Liver (tissue), 9 donors: ENCODE results near the gene NFIL3. TPM values are rescaled to one million over a fixed set of nuclear protein-coding genes. Genes with fewer than 3 reads are reported as not detected.

Experiments used
- DNase-seq: peaks from one replicate; pipeline ENCODE4 v3.0.0-alpha.2; 2017; ENCODE audit warnings: low spot score
- H3K27ac ChIP-seq, 2 donors: one replicate each; pipeline ENCODE4 v1.7.0; 2013; ENCODE audit warnings: inconsistent platforms in 2 of 2, low read length in 2 of 2, control low read depth in 1 of 2, low read depth in 1 of 2, mild to moderate bottlenecking in 1 of 2
- H3K27me3 ChIP-seq, 4 donors: one replicate each; pipeline versions ENCODE4 v1.6.1 to v1.7.0; 2013; ENCODE audit warnings: low read length in 3 of 4, inconsistent platforms in 1 of 4, mild to moderate bottlenecking in 1 of 4, moderate library complexity in 1 of 4; ENCODE audit not compliant: control insufficient read depth in 4 of 4, insufficient read depth in 4 of 4
- H3K36me3 ChIP-seq, 4 donors: one replicate each; pipeline versions ENCODE4 v1.6.1 to v1.7.0; 2013; ENCODE audit warnings: low read length in 3 of 4, mild to moderate bottlenecking in 3 of 4, low read depth in 1 of 4, moderate library complexity in 1 of 4; ENCODE audit not compliant: control insufficient read depth in 4 of 4, insufficient read depth in 3 of 4
- H3K4me1 ChIP-seq, 4 donors: one replicate each; pipeline versions ENCODE4 v1.6.1 to v1.7.0; 2013; ENCODE audit warnings: low read length in 3 of 4, mild to moderate bottlenecking in 3 of 4, moderate library complexity in 1 of 4; ENCODE audit not compliant: control insufficient read depth in 4 of 4, insufficient read depth in 4 of 4
- H3K4me3 ChIP-seq, 3 donors: one replicate each; pipeline versions ENCODE4 v1.6.1 to v1.7.0; 2013; ENCODE audit warnings: low read length in 3 of 3, control low read depth in 1 of 3, low read depth in 1 of 3, mild to moderate bottlenecking in 1 of 3
- H3K9ac ChIP-seq, 2 donors: one replicate each; pipeline ENCODE4 v1.7.0; 2013; ENCODE audit warnings: low read length in 2 of 2, mild to moderate bottlenecking in 2 of 2, moderate library complexity in 2 of 2, control low read depth in 1 of 2, low read depth in 1 of 2
- H3K9me3 ChIP-seq, 4 donors: one replicate each; pipeline versions ENCODE4 v1.6.1 to v1.7.0; 2013; ENCODE audit warnings: low read length in 3 of 4; ENCODE audit not compliant: control insufficient read depth in 4 of 4
- ATF3 ChIP-seq: IDR thresholded peaks from 2 replicates; pipeline ENCODE4 v1.6.1; 2016; ENCODE audit warnings: antibody characterized with exemption
- EGR1 ChIP-seq, 2 donors: IDR thresholded peaks; 2 replicates each; pipeline ENCODE4 v1.6.1; 2016 to 2018; ENCODE audit warnings: antibody characterized with exemption in 2 of 2, low read depth in 2 of 2
- HNF4A ChIP-seq, 2 donors: conservative IDR thresholded peaks; 2 replicates each; pipeline ENCODE4 v1.6.1; 2016; ENCODE audit warnings: antibody characterized with exemption in 2 of 2, mild to moderate bottlenecking in 2 of 2
- MAX ChIP-seq: IDR thresholded peaks from 2 replicates; pipeline ENCODE4 v1.6.1; 2016; ENCODE audit warnings: antibody characterized with exemption
- NR2F2 ChIP-seq: IDR thresholded peaks from 2 replicates; pipeline ENCODE4 v1.6.1; 2016; ENCODE audit warnings: antibody characterized with exemption
- REST ChIP-seq: IDR thresholded peaks from 2 replicates; pipeline ENCODE4 v1.6.1; 2016; ENCODE audit warnings: antibody characterized with exemption, mild to moderate bottlenecking
- YY1 ChIP-seq: IDR thresholded peaks from 2 replicates; pipeline ENCODE4 v1.6.1; 2016; ENCODE audit warnings: antibody characterized with exemption, mild to moderate bottlenecking
- WGBS: extraction: QIAGEN DNeasy Blood & Tissue Kit; methylation state at CpG from one replicate; pipeline ENCODE4 v1.1.7; 2013; 5-methylcytosine and 5-hydroxymethylcytosine counted together
- polyA plus RNA-seq, 2 donors: library from polyadenylated mRNA; stranded (reverse) in 1 of 2; unstranded in 1 of 2; fragments of 200-250 nt in 1 of 2; fragments of >200 nt in 1 of 2; fragmentation: Nextera tagmentation in 1 of 2; extraction: Ambion mirVana in 1 of 2; gene quantifications; one replicate each; pipeline versions ENCODE4 v1.2.1 to v1.2.3, GENCODE V29; 2013 to 2015
- total RNA-seq, 2 donors: library from RNA; depleted of rRNA; stranded (reverse); fragments of >200 nt; gene quantifications; one replicate each; pipeline ENCODE4 v1.2.3, GENCODE V29; 2014
- donor health status: healthy.
- donor health status: healthy.
- donor health status: healthy.
- donor health status: healthy.
- donor health status: healthy.

Gene NFIL3
- total and polyA plus RNA-seq, 4 donors = 6.6 to 20.2 (median 8.5) TPM

GRCh38 chr9:91395106-91395552 lies 28.5 kb downstream of the NFIL3 start (continued):
- TF ChIP-seq MAX (peak; percentile 91), REST (peak; percentile 46), NR2F2 (peak; percentile 51)

GRCh38 chr9:91393826-91394225 lies 29.8 kb downstream of the NFIL3 start:
- Histone ChIP-seq H3K9ac (no peak overlapping the region), H3K4me1 (peaks cover 2 to 12% (median 5%) of the 10 kb centered on the region in 4 donors), H3K9me3 (no peaks in the 10 kb centered on the region), H3K36me3 (no peaks in the 10 kb centered on the region), H3K27me3 (no peaks in the 10 kb centered on the region), H3K4me3 (no peak overlapping the region), H3K27ac (no peak overlapping the region)
- no peak for DNase-seq
- no peak for TF ChIP-seq REST
- TF ChIP-seq YY1 = no peak
- no peak for TF ChIP-seq MAX
- no peak for TF ChIP-seq ATF3
- WGBS = 99% methylated on average over 5 of the region's 5 CpGs

GRCh38 chr9:91392435-91392834 lies 31.2 kb downstream of the NFIL3 start:
- WGBS = 90% methylated on average over 1 of the region's 1 CpG
- H3K4me3 ChIP-seq = no peak overlapping the region
- H3K9me3 ChIP-seq = no peaks in the 10 kb centered on the region
- peaks cover 2 to 12% (median 5%) of the 10 kb centered on the region in 4 donors for H3K4me1 ChIP-seq
- H3K9ac ChIP-seq = no peak overlapping the region
- no peak for DNase-seq
- no peak overlapping the region for H3K27ac ChIP-seq
- H3K27me3 ChIP-seq = no peaks in the 10 kb centered on the region
- no peak for TF ChIP-seq YY1
- TF ChIP-seq EGR1 (IDR thresholded peaks at IDR 0.05; ENCODE audit: low read depth in 2 of 2) = no peak
- no peak for TF ChIP-seq HNF4A (conservative IDR thresholded peaks at IDR 0.05)
- TF ChIP-seq ATF3 = no peak
- H3K36me3 ChIP-seq = no peaks in the 10 kb centered on the region
